H9 (cell line): ENCODE measurements around the gene MRPL40. TPM values are rescaled to one million over a fixed set of nuclear protein-coding genes. Genes with fewer than 3 reads are reported as not detected.

Experiments
- DNase-seq: peaks from one replicate; pipeline ENCODE4 v3.0.0-alpha.2; 2017
- H2AFZ ChIP-seq: one replicate; pipeline ENCODE4 v1.6.1; 2013; ENCODE audit warnings: mild to moderate bottlenecking, low read length, control low read depth, moderate library complexity
- H2AK5ac ChIP-seq: 2 replicates; pipeline ENCODE4 v1.6.1; 2013; ENCODE audit warnings: low read length, control low read depth, mixed read lengths; ENCODE audit not compliant: insufficient read length
- H2BK120ac ChIP-seq: one replicate; pipeline ENCODE4 v1.6.1; 2013; ENCODE audit warnings: low read depth, mild to moderate bottlenecking, low read length, control low read depth, inconsistent platforms; ENCODE audit not compliant: poor library complexity, severe bottlenecking
- H2BK12ac ChIP-seq: 2 replicates; pipeline ENCODE4 v1.6.1; 2013; ENCODE audit warnings: low read length, control low read depth, mixed read lengths, low read depth; ENCODE audit not compliant: insufficient read length
- H2BK15ac ChIP-seq: 2 replicates; pipeline ENCODE4 v1.6.1; 2013; ENCODE audit warnings: low read depth, low read length, control low read depth
- H2BK20ac ChIP-seq: one replicate; pipeline ENCODE4 v1.6.1; 2013; ENCODE audit warnings: low read depth, mild to moderate bottlenecking, low read length, control low read depth, inconsistent platforms; ENCODE audit not compliant: poor library complexity, severe bottlenecking
- H2BK5ac ChIP-seq: 2 replicates; pipeline ENCODE4 v1.6.1; 2013; ENCODE audit warnings: low read length, control low read depth, mixed read lengths; ENCODE audit not compliant: insufficient read length
- H3K14ac ChIP-seq: 2 replicates; pipeline ENCODE4 v1.6.1; 2013; ENCODE audit warnings: low read length, control low read depth; ENCODE audit not compliant: insufficient read depth
- H3K18ac ChIP-seq: 2 replicates; pipeline ENCODE4 v1.6.1; 2013; ENCODE audit warnings: low read depth, mild to moderate bottlenecking, mixed read lengths, low read length, control low read depth; ENCODE audit not compliant: insufficient read length
- H3K23ac ChIP-seq: 2 replicates; pipeline ENCODE4 v1.6.1; 2013; ENCODE audit warnings: low read length, control low read depth, mixed read lengths, low read depth; ENCODE audit not compliant: insufficient read length
- H3K23me2 ChIP-seq: 2 replicates; pipeline ENCODE4 v1.6.1; 2013; ENCODE audit warnings: low read depth, mild to moderate bottlenecking, mixed read lengths, low read length, control low read depth; ENCODE audit not compliant: insufficient read length, poor library complexity, severe bottlenecking
- H3K27ac ChIP-seq: 2 replicates; pipeline ENCODE4 v1.5.1; 2013; ENCODE audit warnings: low read length, control low read depth, mixed read lengths, low read depth; ENCODE audit not compliant: insufficient read length
- H3K27me3 ChIP-seq: 2 replicates; pipeline ENCODE4 v1.6.1; 2013; ENCODE audit warnings: low read length, control low read depth, inconsistent platforms; ENCODE audit not compliant: insufficient read depth
- H3K4ac ChIP-seq: 2 replicates; pipeline ENCODE4 v1.6.1; 2013; ENCODE audit warnings: low read depth, mild to moderate bottlenecking, control low read depth, inconsistent platforms, low read length, moderate library complexity
- H3K4me1 ChIP-seq: 2 replicates; pipeline ENCODE4 v1.6.1; 2013; ENCODE audit warnings: low read length, control low read depth, inconsistent platforms; ENCODE audit not compliant: insufficient read depth
- H3K4me2 ChIP-seq: 2 replicates; pipeline ENCODE4 v1.6.1; 2013; ENCODE audit warnings: low read length, control low read depth, mixed read lengths; ENCODE audit not compliant: insufficient read length, insufficient read depth
- H3K56ac ChIP-seq: 2 replicates; pipeline ENCODE4 v1.6.1; 2013; ENCODE audit warnings: low read depth, mild to moderate bottlenecking, mixed read lengths, low read length, control low read depth; ENCODE audit not compliant: insufficient read length
- H3K79me1 ChIP-seq: 2 replicates; pipeline ENCODE4 v1.6.1; 2013; ENCODE audit warnings: low read depth, mild to moderate bottlenecking, moderate library complexity, low read length, control low read depth, inconsistent platforms; ENCODE audit not compliant: insufficient read depth, poor library complexity, severe bottlenecking
- H3K79me2 ChIP-seq: 2 replicates; pipeline ENCODE4 v1.6.1; 2013; ENCODE audit warnings: low read length, control low read depth, inconsistent platforms; ENCODE audit not compliant: insufficient read depth
- H3K9ac ChIP-seq: 2 replicates; pipeline ENCODE4 v1.6.1; 2013; ENCODE audit warnings: low read length, control low read depth, mixed read lengths; ENCODE audit not compliant: insufficient read length; ENCODE audit errors: extremely low read depth
- H3K9me3 ChIP-seq: one replicate; pipeline ENCODE4 v1.6.1; 2013; ENCODE audit warnings: low read depth, low read length, inconsistent platforms; ENCODE audit not compliant: control insufficient read depth
- H3T11ph ChIP-seq: one replicate; pipeline ENCODE4 v1.6.1; 2013; ENCODE audit warnings: mild to moderate bottlenecking, low read length, control low read depth, inconsistent platforms
- H4K20me1 ChIP-seq: one replicate; pipeline ENCODE4 v1.6.1; 2013; ENCODE audit not compliant: control insufficient read depth, insufficient read length, insufficient read depth
- H4K5ac ChIP-seq: 2 replicates; pipeline ENCODE4 v1.6.1; 2013; ENCODE audit warnings: low read depth, mild to moderate bottlenecking, mixed read lengths, low read length, control low read depth; ENCODE audit not compliant: insufficient read length
- H4K8ac ChIP-seq: replicated peaks from 2 replicates; pipeline ENCODE4 v1.6.1; 2013; ENCODE audit warnings: low read length, control low read depth, mixed read lengths, low read depth; ENCODE audit not compliant: insufficient read length
- H4K91ac ChIP-seq: 2 replicates; pipeline ENCODE4 v1.6.1; 2013; ENCODE audit warnings: low read depth, mild to moderate bottlenecking, moderate library complexity, mixed read lengths, low read length, control low read depth; ENCODE audit not compliant: insufficient read length
- H3K27ac Mint-ChIP-seq, 3 experiments: 2 replicates in 2 of 3; 3 replicates in 1 of 3; pipeline ENCODE4 v1.8.0; 2020 to 2021; ENCODE audit warnings: mixed read lengths in 3 of 3, mild to moderate bottlenecking in 1 of 3, moderate library complexity in 1 of 3
- H3K27me3 Mint-ChIP-seq: 2 replicates; pipeline ENCODE4 v1.8.0; 2021; ENCODE audit warnings: low read depth, mild to moderate bottlenecking, moderate library complexity, mixed read lengths
- H3K36me3 Mint-ChIP-seq, 3 experiments: 2 replicates in 2 of 3; 3 replicates in 1 of 3; pipeline ENCODE4 v1.8.0; 2020 to 2021; ENCODE audit warnings: low read depth in 3 of 3, mixed read lengths in 3 of 3; ENCODE audit not compliant: insufficient read depth in 1 of 3
- H3K4me1 Mint-ChIP-seq, 2 experiments: 2 replicates each; pipeline ENCODE4 v1.8.0; 2020; ENCODE audit warnings: mixed read lengths in 2 of 2
- H3K4me3 Mint-ChIP-seq, 2 experiments: 2 replicates in 1 of 2; 3 replicates in 1 of 2; pipeline ENCODE4 v1.8.0; 2020 to 2021; ENCODE audit warnings: mild to moderate bottlenecking in 2 of 2, mixed read lengths in 2 of 2, moderate library complexity in 1 of 2
- H3K9me3 Mint-ChIP-seq, 2 experiments: 2 replicates in 1 of 2; 3 replicates in 1 of 2; pipeline ENCODE4 v1.8.0; 2020; ENCODE audit warnings: mild to moderate bottlenecking in 2 of 2, mixed read lengths in 2 of 2, moderate library complexity in 1 of 2
- CTCF ChIP-seq: fragments of 200-600 bp; sonication (generic); conservative IDR thresholded peaks from 3 replicates; pipeline ENCODE4 v1.8.0; 2021; ENCODE audit warnings: antibody characterized with exemption, mild to moderate bottlenecking
- WGBS: extraction: QIAGEN DNeasy Blood & Tissue Kit; methylation state at CpG from one replicate; pipeline ENCODE4 v1.1.7; 2013; ENCODE audit warnings: missing lambda C conversion rate, low lambda C conversion rate, mixed read lengths; ENCODE audit not compliant: insufficient read length; ENCODE audit errors: extremely low coverage; 5-methylcytosine and 5-hydroxymethylcytosine counted together
- total RNA-seq: library from RNA; stranded (reverse); gene quantifications from 2 replicates; pipeline ENCODE4 v1.2.1, GENCODE V29; 2021

Gene MRPL40
- total RNA-seq, 1 experiment from 2014 or later, result 15.2 TPM

GRCh38 chr22:19482297-19482696 lies 50.0 kb downstream of the MRPL40 start:
- Histone ChIP-seq H3K23ac (no peak overlapping the region), H2AFZ (no peak overlapping the region), H3K14ac (no peak overlapping the region), H3K4me1 (peaks cover 3% of the 10 kb centered on the region), H2BK120ac (no peak overlapping the region), H3K4ac (no peak overlapping the region), H3K9ac (no peak overlapping the region), H2BK15ac (no peak overlapping the region), H4K8ac (no peak overlapping the region), H4K5ac (no peak overlapping the region), H2AK5ac (no peak overlapping the region), H3T11ph (no peak overlapping the region), H3K56ac (no peak overlapping the region), H3K79me1 (no peaks in the 10 kb centered on the region), H3K9me3 (no peaks in the 10 kb centered on the region), H4K20me1 (no peaks in the 10 kb centered on the region), H3K79me2 (peaks cover 16% of the 10 kb centered on the region; the same call in 1 of the 2 replicates), H3K27ac (no peak overlapping the region), H3K27me3 (no peaks in the 10 kb centered on the region), H2BK5ac (no peak overlapping the region), H3K23me2 (peaks cover 13% of the 10 kb centered on the region), H2BK20ac (no peak overlapping the region), H2BK12ac (no peak overlapping the region), H3K18ac (no peak overlapping the region), H3K4me2 (no peak overlapping the region), H4K91ac (no peak overlapping the region)
- H3K9me3 Mint-ChIP-seq, result no peaks in the 10 kb centered on the region
- TF ChIP-seq CTCF, result no peak
- H3K36me3 Mint-ChIP-seq, result peaks cover 26 to 46% (median 40%) of the 10 kb centered on the region in 3 experiments
- WGBS, result no CpG with 5 or more reads among the region's 9 CpGs
- no peaks in the 10 kb centered on the region; the same call in 1 of the 2 replicates for H3K27me3 Mint-ChIP-seq
- H3K4me1 Mint-ChIP-seq, result peaks cover 17 to 18% of the 10 kb centered on the region in 2 experiments
- DNase-seq, result no peak
- H3K27ac Mint-ChIP-seq, result no peak overlapping the region
- no peak overlapping the region for H3K4me3 Mint-ChIP-seq
